ENCODE measurements around the gene ISYNA1. TPM values are rescaled to one million over a fixed set of nuclear protein-coding genes. Genes with fewer than 3 reads are reported as not detected.

Gene ISYNA1
- total RNA-seq, 2 donors from 2014 or later: 24.1 to 49.4 TPM

- no peak for TF ChIP-seq CTCF (IDR thresholded peaks at IDR 0.05)
- Histone ChIP-seq H3K4me3 (peak overlapping the region; percentile 55 to 63), H3K27me3 (no peaks in the 10 kb centered on the region), H3K9me3 (no peaks in the 10 kb centered on the region), H3K36me3 (peaks cover 2% of the 10 kb centered on the region), H3K4me1 (peaks cover 0 to 41% of the 10 kb centered on the region in 2 donors), H3K27ac (peak overlapping the region; percentile 79 to 87)
- no peak for DNase-seq (ENCODE audit: low spot score)
Observed at GRCh38 chr19:18438331-18439024, 545 bp upstream of the ISYNA1 start.

GRCh38 chr19:18436671-18437490 is 1.1 kb downstream of the ISYNA1 start:
- DNase-seq (ENCODE audit: low spot score): peak; percentile 77
- Histone ChIP-seq H3K27me3 (no peaks in the 10 kb centered on the region), H3K4me1 (peaks cover 0 to 50% of the 10 kb centered on the region in 2 donors), H3K9me3 (no peaks in the 10 kb centered on the region), H3K36me3 (no peaks in the 10 kb centered on the region), H3K4me3 (peak overlapping the region; percentile 55 to 63), H3K27ac (peak overlapping the region; percentile 79 to 87)
- peak in 1 of 2 donors; percentile 25 for TF ChIP-seq CTCF (IDR thresholded peaks at IDR 0.05)

- Histone ChIP-seq H3K27ac (peak overlapping the region; percentile 79 to 87), H3K4me3 (peak overlapping the region in 1 of 2 donors; percentile 63), H3K27me3 (no peaks in the 10 kb centered on the region), H3K9me3 (no peaks in the 10 kb centered on the region), H3K36me3 (no peaks in the 10 kb centered on the region), H3K4me1 (peaks cover 0 to 50% of the 10 kb centered on the region in 2 donors)
- TF ChIP-seq CTCF (IDR thresholded peaks at IDR 0.05): no peak
- no peak for DNase-seq (ENCODE audit: low spot score)
Observed at GRCh38 chr19:18435842-18436670, 1.9 kb downstream of the ISYNA1 start.

GRCh38 chr19:18435178-18435841 is 2.6 kb downstream of the ISYNA1 start:
- no peaks in the 10 kb centered on the region for H3K27me3 ChIP-seq
- TF ChIP-seq CTCF (IDR thresholded peaks at IDR 0.05): no peak

More at GRCh38 chr19:18435178-18435841, 2.6 kb downstream of the ISYNA1 start:
- H3K27ac ChIP-seq: no peak overlapping the region
- H3K9me3 ChIP-seq: no peaks in the 10 kb centered on the region
- no peak for DNase-seq (ENCODE audit: low spot score)
- H3K4me1 ChIP-seq: peaks cover 0 to 52% of the 10 kb centered on the region in 2 donors
- H3K36me3 ChIP-seq: no peaks in the 10 kb centered on the region
- no peak overlapping the region for H3K4me3 ChIP-seq

Measured in right atrium auricular region (tissue), 2 donors.